SK-N-SH (cell line): ENCODE data around the gene VIM. TPM values are rescaled to one million over a fixed set of nuclear protein-coding genes. Genes with fewer than 3 reads are reported as not detected.

ENCODE experiments used
- CTCF ChIA-PET: fragments of 300-600, 350-600 bp; formaldehyde crosslinking; extraction: SDS; loops from one replicate; lab custom pipeline; 2021; lab: Yijun Ruan, JAX
- POLR2A ChIA-PET: fragments of 350-600 bp; sonication (Branson Sonifier 250); formaldehyde crosslinking; extraction: SDS; loops from one replicate; lab custom pipeline; 2020; ENCODE audit warnings: antibody characterized with exemption, inconsistent platforms; lab: Yijun Ruan, JAX
- DNase-seq: peaks from one replicate; pipeline ENCODE4 v3.0.0; 2012
- H2AFZ ChIP-seq: fragments of 200-600 bp; sonication (generic); 2 replicates; pipeline ENCODE4 v1.8.1; 2016; ENCODE audit warnings: antibody characterized with exemption, mild to moderate bottlenecking, low read depth
- H3F3A ChIP-seq: fragments of 200-600 bp; sonication (generic); replicated peaks from 2 replicates; pipeline ENCODE3; 2016; ENCODE audit warnings: antibody characterized with exemption, mild to moderate bottlenecking; ENCODE audit not compliant: insufficient read depth
- H3K27ac ChIP-seq, 2 experiments: fragments of 200-500 bp in 1 of 2; fragments of 200-600 bp in 1 of 2; sonication (Bioruptor generic) in 1 of 2; sonication (generic), shearing (Covaris generic) in 1 of 2; 2 replicates each; pipeline versions ENCODE4 v1.5.1 to v1.6.1; 2014 to 2016; ENCODE audit warnings: low read depth in 2 of 2, inconsistent platforms in 1 of 2, low read length in 1 of 2, mild to moderate bottlenecking in 1 of 2, mixed read lengths in 1 of 2
- H3K27me3 ChIP-seq: fragments of 200-600 bp; sonication (generic), shearing (Covaris generic); 2 replicates; pipeline ENCODE4 v1.6.1; 2016; ENCODE audit warnings: mixed run types; ENCODE audit not compliant: insufficient read depth
- H3K36me3 ChIP-seq, 2 experiments: fragments of 200-500 bp in 1 of 2; fragments of 200-600 bp in 1 of 2; sonication (Bioruptor generic) in 1 of 2; sonication (generic) in 1 of 2; replicated peaks in 1 of 2; 2 replicates each; pipeline versions ENCODE3 to v1.5.1; 2014 to 2016; ENCODE audit warnings: low read length in 1 of 2, mild to moderate bottlenecking in 1 of 2; ENCODE audit not compliant: insufficient read depth in 2 of 2, control insufficient read depth in 1 of 2
- H3K4me1 ChIP-seq, 2 experiments: fragments of 200-500 bp in 1 of 2; fragments of 200-600 bp in 1 of 2; sonication (Bioruptor generic) in 1 of 2; sonication (generic), shearing (Covaris generic) in 1 of 2; 2 replicates each; pipeline versions ENCODE4 v1.5.1 to v1.6.1; 2014 to 2016; ENCODE audit warnings: low read depth in 1 of 2, low read length in 1 of 2, mixed run types in 1 of 2; ENCODE audit not compliant: insufficient read depth in 2 of 2, control insufficient read depth in 1 of 2
- H3K4me2 ChIP-seq: fragments of 200-600 bp; sonication (generic), shearing (Covaris generic); 2 replicates; pipeline ENCODE4 v1.6.1; 2017; ENCODE audit warnings: mixed run types
- H3K4me3 ChIP-seq, 2 experiments: fragments of 200-500 bp in 1 of 2; fragments of 200-600 bp in 1 of 2; sonication (Bioruptor generic) in 1 of 2; sonication (generic), shearing (Covaris generic) in 1 of 2; 2 replicates each; pipeline versions ENCODE4 v1.5.1 to v1.8.1; 2014 to 2016; ENCODE audit warnings: low read depth in 2 of 2, inconsistent platforms in 1 of 2, low read length in 1 of 2, mild to moderate bottlenecking in 1 of 2, mixed read lengths in 1 of 2, moderate library complexity in 1 of 2
- H3K79me2 ChIP-seq: fragments of 200-600 bp; sonication (generic); 2 replicates; pipeline ENCODE4 v1.8.1; 2017; ENCODE audit warnings: mild to moderate bottlenecking; ENCODE audit not compliant: insufficient read depth
- H3K9ac ChIP-seq: fragments of 200-600 bp; sonication (generic); 2 replicates; pipeline ENCODE4 v1.6.1; 2017; ENCODE audit warnings: mixed run types
- H3K9me2 ChIP-seq: fragments of 200-600 bp; sonication (generic); 2 replicates; pipeline ENCODE4 v1.6.1; 2017; ENCODE audit warnings: mixed run types
- H3K9me3 ChIP-seq: fragments of 200-600 bp; sonication (generic); 2 replicates; pipeline ENCODE4 v1.6.1; 2017; ENCODE audit warnings: mixed run types, mild to moderate bottlenecking, moderate library complexity
- H4K20me1 ChIP-seq: fragments of 200-600 bp; sonication (generic); 2 replicates; pipeline ENCODE4 v1.6.1; 2017; ENCODE audit warnings: mild to moderate bottlenecking, mixed run types; ENCODE audit not compliant: insufficient read depth
- CTCF ChIP-seq: fragments of 200-600 bp; sonication (generic); IDR thresholded peaks from 2 replicates; pipeline ENCODE4 v1.6.1; 2017; ENCODE audit warnings: antibody characterized with exemption, mild to moderate bottlenecking, moderate library complexity
- FOSL2 ChIP-seq: IDR thresholded peaks from 2 replicates; pipeline ENCODE4 v1.4.0; 2012; ENCODE audit warnings: low read depth, mild to moderate bottlenecking, moderate library complexity, borderline replicate concordance
- FOXM1 ChIP-seq: IDR thresholded peaks from 2 replicates; pipeline ENCODE4 v1.4.0; 2012; ENCODE audit warnings: low read depth, mild to moderate bottlenecking
- MEF2A ChIP-seq: IDR thresholded peaks from 2 replicates; pipeline ENCODE4 v1.4.0; 2012; ENCODE audit warnings: low read depth, borderline replicate concordance
- MXI1 ChIP-seq: IDR thresholded peaks from 2 replicates; pipeline ENCODE4 v1.6.1; 2012; ENCODE audit warnings: mild to moderate bottlenecking, low read depth, low read length, improper control_type of control experiment
- POLR2AphosphoS5 ChIP-seq: IDR thresholded peaks from 2 replicates; pipeline ENCODE4 v1.6.1; 2012; ENCODE audit warnings: low read depth, low read length
- RAD21 ChIP-seq: IDR thresholded peaks from 2 replicates; pipeline ENCODE4 v1.6.1; 2012; ENCODE audit warnings: mild to moderate bottlenecking, low read length
- SMC3 ChIP-seq: IDR thresholded peaks from 2 replicates; pipeline ENCODE4 v1.6.1; 2012; ENCODE audit warnings: low read depth, low read length, improper control_type of control experiment
- TAF1 ChIP-seq: IDR thresholded peaks from 2 replicates; pipeline ENCODE4 v1.6.1; 2012; ENCODE audit warnings: low read depth, mild to moderate bottlenecking, low read length, moderate library complexity, borderline replicate concordance
- TEAD4 ChIP-seq: IDR thresholded peaks from 2 replicates; pipeline ENCODE4 v1.4.0; 2012; ENCODE audit warnings: mild to moderate bottlenecking, borderline replicate concordance; ENCODE audit not compliant: insufficient read depth
- USF1 ChIP-seq: IDR thresholded peaks from 2 replicates; pipeline ENCODE4 v1.4.0; 2012; ENCODE audit warnings: low read depth, borderline replicate concordance
- USF2 ChIP-seq: fragments of 150-350 bp; IDR thresholded peaks from 2 replicates; pipeline ENCODE4 v1.6.1; 2017; ENCODE audit warnings: antibody characterized with exemption, low read length, low read depth, borderline replicate concordance
- YY1 ChIP-seq: IDR thresholded peaks from 2 replicates; pipeline ENCODE4 v1.4.0; 2012; ENCODE audit warnings: low read depth, mild to moderate bottlenecking
- whole genome bisulfite sequencing: methylation state at CpG from one replicate; pipeline ENCODE4 v1.1.6; 2017; ENCODE audit warnings: low lambda C conversion rate; 5-methylcytosine and 5-hydroxymethylcytosine counted together
- polyA plus RNA-seq, 3 experiments: library from polyadenylated mRNA; depleted of rRNA; stranded (reverse); fragments of >200 nt; gene quantifications; 2 replicates each; pipeline ENCODE4 v1.2.3, GENCODE V29; 2012

Gene VIM
- polyA plus RNA-seq, 1 of the 3 experiments (the other 2 are of a cell fraction) = 5,016 TPM

- CTCF ChIA-PET = interaction anchor here (0.6 to 5.5 kb wide), 28 partner anchors 10 to 434 kb away, joined by 3 to 34 read pairs (median 5); partner anchors contain the start of gene TRDMT1
- POLR2A ChIA-PET = no interaction called here
These were observed 29.7 kb downstream of the VIM start for GRCh38 chr10:17257466-17258321.

More at GRCh38 chr10:17257466-17258321, 29.7 kb downstream of the VIM start:
- DNase-seq = peak; percentile 55
- Histone ChIP-seq H3K27me3 (no peaks in the 10 kb centered on the region), H3K4me2 (peak overlapping the region; percentile 43), H3K27ac (peak overlapping the region; percentile 4 to 76; a peak in 3 of 4 replicates), H4K20me1 (no peaks in the 10 kb centered on the region), H2AFZ (peak overlapping the region; percentile 84; the same call in 1 of the 2 replicates), H3K9me3 (peaks cover 9% of the 10 kb centered on the region; the same call in 1 of the 2 replicates), H3F3A (peaks cover 8% of the 10 kb centered on the region), H3K79me2 (no peaks in the 10 kb centered on the region), H3K9me2 (no peaks in the 10 kb centered on the region), H3K4me3 (peak overlapping the region in 1 of 2 experiments; percentile 28; a peak in 1 of 4 replicates), H3K9ac (peak overlapping the region; percentile 63), H3K4me1 (0 out of 4 replicates have a peak, but pooled peaks cover 0 to 8% of the 10 kb centered on the region in 2 experiments), H3K36me3 (no peaks in the 10 kb centered on the region)
- TF ChIP-seq USF2 = no peak
- TF ChIP-seq POLR2AphosphoS5 = no peak
- TF ChIP-seq USF1 = no peak
- peak; percentile 89 for TF ChIP-seq CTCF
- TF ChIP-seq YY1 = 0 out of 2 replicates have a peak, but pooled peaks have one; percentile 21
- no peak for TF ChIP-seq MXI1
- TF ChIP-seq RAD21 = peak; percentile 96
- peak; percentile 91 for TF ChIP-seq SMC3
- TF ChIP-seq TEAD4 = no peak
- no peak for TF ChIP-seq FOXM1
- TF ChIP-seq FOSL2 = no peak
- no peak for TF ChIP-seq MEF2A
- no peak for TF ChIP-seq TAF1
- 16% methylated on average over 8 of the region's 8 CpGs for WGBS
